CD14-positive monocyte (primary cell): Measurements from ENCODE around the gene OPN3. TPM values are rescaled to one million over a fixed set of nuclear protein-coding genes. Genes with fewer than 3 reads are reported as not detected.

Experiments used
- DNase-seq, 3 donors: peaks; one replicate each; pipeline ENCODE4 v3.0.0-alpha.2; 2011 to 2022
- H2AFZ ChIP-seq: 2 replicates; pipeline ENCODE4 v1.6.0; 2012; ENCODE audit warnings: mild to moderate bottlenecking, low read depth, low read length, inconsistent platforms; ENCODE audit not compliant: insufficient read depth, poor library complexity, severe bottlenecking
- H3K27ac ChIP-seq, 2 donors: 1 replicate in 1 of 2; 2 replicates in 1 of 2; pipeline ENCODE4 v1.5.1; 2012 to 2013; ENCODE audit warnings: low read length in 2 of 2, control low read depth in 1 of 2, inconsistent platforms in 1 of 2, low read depth in 1 of 2, mild to moderate bottlenecking in 1 of 2
- H3K27me3 ChIP-seq, 2 donors: one replicate each; pipeline versions ENCODE4 v1.6.0 to v1.6.1; 2011 to 2013; ENCODE audit warnings: low read length in 2 of 2; ENCODE audit not compliant: control insufficient read depth in 2 of 2, insufficient read depth in 2 of 2
- H3K36me3 ChIP-seq, 2 donors: replicated peaks in 1 of 2; 1 replicate in 1 of 2; 2 replicates in 1 of 2; pipeline versions ENCODE4 v1.5.1 to v1.6.1; 2012 to 2013; ENCODE audit warnings: low read length in 2 of 2, control low read depth in 1 of 2, inconsistent platforms in 1 of 2, mild to moderate bottlenecking in 1 of 2; ENCODE audit not compliant: insufficient read depth in 2 of 2, control insufficient read depth in 1 of 2
- H3K4me1 ChIP-seq, 2 donors: 1 replicate in 1 of 2; 2 replicates in 1 of 2; pipeline versions ENCODE4 v1.5.1 to v1.6.1; 2012 to 2013; ENCODE audit warnings: low read length in 2 of 2, control low read depth in 1 of 2, inconsistent platforms in 1 of 2, mild to moderate bottlenecking in 1 of 2, moderate library complexity in 1 of 2; ENCODE audit not compliant: insufficient read depth in 2 of 2, control insufficient read depth in 1 of 2
- H3K4me2 ChIP-seq: replicated peaks from 2 replicates; pipeline ENCODE3; 2012; ENCODE audit warnings: low read length, moderate library complexity, mild to moderate bottlenecking; ENCODE audit not compliant: poor library complexity, severe bottlenecking; ENCODE audit errors: extremely low read depth
- H3K4me3 ChIP-seq, 3 experiments: fragments of 200-600 bp in 1 of 3; sonication (generic) in 1 of 3; replicated peaks in 1 of 3; 1 replicate in 2 of 3; 2 replicates in 1 of 3; pipeline ENCODE4 v1.5.1; 2011 to 2013; ENCODE audit warnings: low read length in 3 of 3, mild to moderate bottlenecking in 3 of 3, control low read depth in 2 of 3, low read depth in 2 of 3, inconsistent platforms in 1 of 3, moderate library complexity in 1 of 3
- H3K79me2 ChIP-seq: 2 replicates; pipeline ENCODE4 v1.6.0; 2012; ENCODE audit warnings: mild to moderate bottlenecking, control low read depth, inconsistent platforms, low read length, moderate library complexity; ENCODE audit not compliant: insufficient read depth
- H3K9ac ChIP-seq: 2 replicates; pipeline ENCODE4 v1.6.0; 2017; ENCODE audit warnings: low read length, mild to moderate bottlenecking; ENCODE audit not compliant: insufficient read depth, poor library complexity, severe bottlenecking
- H3K9me3 ChIP-seq, 2 donors: replicated peaks in 1 of 2; 1 replicate in 1 of 2; 2 replicates in 1 of 2; pipeline versions ENCODE4 v1.5.1 to v1.6.1; 2012 to 2013; ENCODE audit warnings: low read length in 2 of 2, control low read depth in 1 of 2; ENCODE audit not compliant: control insufficient read depth in 1 of 2, insufficient read depth in 1 of 2
- H4K20me1 ChIP-seq: 2 replicates; pipeline ENCODE4 v1.6.0; 2012; ENCODE audit warnings: mild to moderate bottlenecking, low read length, control low read depth, moderate library complexity; ENCODE audit not compliant: insufficient read depth
- H3K27ac Mint-ChIP-seq, 7 donors: one replicate each; pipeline ENCODE4 v1.8.0; 2020; ENCODE audit warnings: mild to moderate bottlenecking in 7 of 7, mixed read lengths in 7 of 7, moderate library complexity in 6 of 7, inconsistent platforms in 2 of 7
- H3K27me3 Mint-ChIP-seq, 3 donors: one replicate each; pipeline ENCODE4 v1.8.0; 2021 to 2022; ENCODE audit warnings: low read depth in 3 of 3, mild to moderate bottlenecking in 3 of 3, mixed read lengths in 3 of 3, moderate library complexity in 3 of 3, inconsistent platforms in 1 of 3
- H3K36me3 Mint-ChIP-seq, 2 donors: one replicate each; pipeline ENCODE4 v1.8.0; 2020; ENCODE audit warnings: mixed read lengths in 2 of 2, inconsistent platforms in 1 of 2, mild to moderate bottlenecking in 1 of 2
- H3K4me1 Mint-ChIP-seq: one replicate; pipeline ENCODE4 v1.8.0; 2020; ENCODE audit warnings: mild to moderate bottlenecking, mixed read lengths
- H3K4me3 Mint-ChIP-seq, 2 donors: one replicate each; pipeline ENCODE4 v1.8.0; 2020; ENCODE audit warnings: mild to moderate bottlenecking in 2 of 2, mixed read lengths in 2 of 2, moderate library complexity in 1 of 2
- H3K9me3 Mint-ChIP-seq, 7 donors: one replicate each; pipeline ENCODE4 v1.8.0; 2020 to 2022; ENCODE audit warnings: mixed read lengths in 7 of 7, mild to moderate bottlenecking in 6 of 7, moderate library complexity in 6 of 7, inconsistent platforms in 2 of 7
- CTCF ChIP-seq: fragments of 200-600 bp; IDR thresholded peaks from one replicate; pipeline ENCODE4 v1.8.0; 2022; ENCODE audit warnings: antibody characterized with exemption, mild to moderate bottlenecking
- WGBS: methylation state at CpG from one replicate; pipeline ENCODE4 v1.1.5; 2013; ENCODE audit warnings: missing lambda C conversion rate; ENCODE audit not compliant: insufficient coverage; 5-methylcytosine and 5-hydroxymethylcytosine counted together
- intact Hi-C, 2 donors: fragments of 100-400 bp; cut with micrococcal nuclease; formaldehyde crosslinking; loops; one replicate each; pipeline versions ENCODE4 v1.15.0 to v1.15.1; 2023
- polyA plus RNA-seq, 3 donors: library from polyadenylated mRNA; depleted of rRNA in 1 of 3; unstranded in 2 of 3; stranded (reverse) in 1 of 3; fragments of 300-500 nt in 2 of 3; fragments of >200 nt in 1 of 3; fragmentation: Illumina TruSeq in 2 of 3; gene quantifications; 1 replicate in 2 of 3; 2 replicates in 1 of 3; pipeline ENCODE4 v1.2.3, GENCODE V29; 2012 to 2021

Gene OPN3
- polyA plus RNA-seq, 3 donors, result 14.5 to 56.1 (median 55.2) TPM

GRCh38 chr1:241557031-241557430, 83.1 kb downstream of the OPN3 start:
- H3K4me3 ChIP-seq, result no peak overlapping the region
- no peak overlapping the region for H2AFZ ChIP-seq
- 96% methylated on average over 3 of the region's 5 CpGs for WGBS
- H3K27me3 Mint-ChIP-seq, result peaks cover 0 to 2% (median 0%) of the 10 kb centered on the region in 3 donors
- no peak for DNase-seq
- TF ChIP-seq CTCF, result no peak
- H3K9ac ChIP-seq, result no peak overlapping the region
- peaks cover 0 to 2% (median 0%) of the 10 kb centered on the region in 7 donors for H3K9me3 Mint-ChIP-seq
- no peak overlapping the region for H3K27ac ChIP-seq
- intact Hi-C loops, result no loop called here
- no peak overlapping the region for H3K4me3 Mint-ChIP-seq
- H3K9me3 ChIP-seq, result no peaks in the 10 kb centered on the region
- peaks cover 11 to 22% of the 10 kb centered on the region in 2 donors for H3K36me3 ChIP-seq
- no peak overlapping the region for H3K4me2 ChIP-seq
- H3K27me3 ChIP-seq, result no peaks in the 10 kb centered on the region
- H4K20me1 ChIP-seq, result no peaks in the 10 kb centered on the region
- peaks cover 43% of the 10 kb centered on the region in 2 donors for H3K36me3 Mint-ChIP-seq
- no peaks in the 10 kb centered on the region for H3K79me2 ChIP-seq
- no peak overlapping the region for H3K27ac Mint-ChIP-seq
- H3K4me1 ChIP-seq, result peaks cover 37 to 41% of the 10 kb centered on the region in 2 donors
- peaks cover 50% of the 10 kb centered on the region for H3K4me1 Mint-ChIP-seq

- Mint-ChIP-seq H3K27ac (no peak overlapping the region), H3K4me1 (peaks cover 50% of the 10 kb centered on the region), H3K9me3 (peaks cover 0 to 2% (median 0%) of the 10 kb centered on the region in 7 donors), H3K4me3 (no peak overlapping the region), H3K27me3 (peaks cover 0 to 2% (median 0%) of the 10 kb centered on the region in 3 donors), H3K36me3 (peaks cover 30 to 37% of the 10 kb centered on the region in 2 donors)
- no peak for DNase-seq
- Histone ChIP-seq H3K27me3 (no peaks in the 10 kb centered on the region), H3K9me3 (no peaks in the 10 kb centered on the region), H4K20me1 (no peaks in the 10 kb centered on the region), H3K27ac (no peak overlapping the region), H3K4me3 (no peak overlapping the region), H3K4me1 (peaks cover 33 to 41% of the 10 kb centered on the region in 2 donors), H2AFZ (no peak overlapping the region), H3K36me3 (peaks cover 11 to 17% of the 10 kb centered on the region in 2 donors), H3K4me2 (no peak overlapping the region), H3K79me2 (no peaks in the 10 kb centered on the region), H3K9ac (no peak overlapping the region)
- 100% methylated on average over 1 of the region's 3 CpGs for WGBS
- intact Hi-C loops, result no loop called here
- TF ChIP-seq CTCF, result no peak
Measured at GRCh38 chr1:241555526-241555925, 84.6 kb downstream of the OPN3 start.
